Ovary (tissue), 9 donors: ENCODE measurements around the gene ITGA2. TPM values are rescaled to one million over a fixed set of nuclear protein-coding genes. Genes with fewer than 3 reads are reported as not detected.

ENCODE experiments used
- DNase-seq, 5 donors: peaks; one replicate each; pipeline ENCODE4 v3.0.0-alpha.2; 2019 to 2020
- H3K27ac ChIP-seq, 2 donors: fragments of 200-600 bp; one replicate each; pipeline versions ENCODE4 v1.5.1 to v1.8.0; 2019 to 2022
- H3K27me3 ChIP-seq: fragments of 200-600 bp; one replicate; pipeline ENCODE4 v1.8.0; 2022
- H3K36me3 ChIP-seq: fragments of 200-600 bp; sonication (generic); one replicate; pipeline ENCODE4 v1.5.1; 2019
- H3K4me1 ChIP-seq: one replicate; pipeline ENCODE4 v1.8.1; 2013; ENCODE audit warnings: mild to moderate bottlenecking, moderate library complexity; ENCODE audit not compliant: insufficient read depth
- H3K4me3 ChIP-seq: fragments of 200-600 bp; sonication (generic); one replicate; pipeline ENCODE4 v1.5.1; 2017
- H3K9me3 ChIP-seq, 2 donors: fragments of 200-600 bp in 1 of 2; sonication (generic) in 1 of 2; one replicate each; pipeline versions ENCODE4 v1.5.1 to v1.8.1; 2013 to 2019; ENCODE audit warnings: mild to moderate bottlenecking in 1 of 2, moderate library complexity in 1 of 2
- CTCF ChIP-seq, 3 donors: fragments of 450-650 bp in 2 of 3; fragments of 200-600 bp in 1 of 3; IDR thresholded peaks; one replicate each; pipeline versions ENCODE4 v1.5.1 to v1.8.0; 2016 to 2022; ENCODE audit warnings: antibody characterized with exemption in 3 of 3, mild to moderate bottlenecking in 1 of 3
- EP300 ChIP-seq: sonication (generic); formaldehyde crosslinking; IDR thresholded peaks from one replicate; pipeline ENCODE4 v1.6.1; 2017; ENCODE audit warnings: antibody characterized with exemption
- POLR2A ChIP-seq: fragments of 450-650 bp; IDR thresholded peaks from one replicate; pipeline ENCODE4 v1.6.1; 2017; ENCODE audit warnings: antibody characterized with exemption, mild to moderate bottlenecking, moderate library complexity
- WGBS, 3 donors: extraction: QIAGEN DNeasy Blood & Tissue Kit in 1 of 3; methylation state at CpG; one replicate each; pipeline versions ENCODE4 v1.1.5 to v1.1.7; 2013 to 2017; 5-methylcytosine and 5-hydroxymethylcytosine counted together
- intact Hi-C, 4 donors: fragments of 100-400 bp; cut with DNase I; formaldehyde crosslinking; loops; one replicate each; pipeline versions ENCODE4 v1.11.0 to v1.15.1; 2022 to 2023
- polyA plus RNA-seq, 2 donors: library from polyadenylated mRNA; stranded (reverse); fragments of 200-250 nt in 1 of 2; fragments of 350-450 nt in 1 of 2; fragmentation: Illumina TruSeq in 1 of 2; extraction: RNeasy Lipid Tissue Mini Kit (QIAGEN cat#74804) in 1 of 2; gene quantifications; one replicate each; pipeline ENCODE4 v1.2.3, GENCODE V29; 2013 to 2014
- total RNA-seq, 7 donors: library from RNA; depleted of rRNA in 2 of 7; stranded (reverse); fragments of >200 nt in 2 of 7; fragmentation: NEBNext Ultra II Directional in 3 of 7; extraction: Animal tissue kit (Norgen Biotek cat#: 25700) in 3 of 7; gene quantifications; one replicate each; pipeline versions ENCODE4 v1.1.0 to v1.2.4, GENCODE V29; 2016 to 2023
- donor health status: DM: no; HTN: no; CAD: no; lungs with moderate emphysema.
- donor health status: DM: no; HTN: no; CAD: no.
- donor health status: Bipolar disorder and iron deficiency.
- donor health status: DM: yes; HTN: yes; CAD: no.
- donor health status: DM: no; HTN: no; CAD: no.
- donor health status: DM: yes; HTN: yes; CAD: no.

Gene ITGA2
- total and polyA plus RNA-seq, 9 donors, result 0.36 to 8.4 (median 1.7) TPM

GRCh38 chr5:53090229-53090628, 101.1 kb downstream of the ITGA2 start:
- H3K27ac ChIP-seq, result no peak overlapping the region
- intact Hi-C loops, result loop anchor here in 3 of 4 donors (5.0 to 10.0 kb wide), 2 partner anchors 143 to 145 kb away; no protein-coding TSS in a partner anchor
- H3K4me1 ChIP-seq, result peaks cover 4% of the 10 kb centered on the region
- H3K4me3 ChIP-seq, result no peak overlapping the region
- no peaks in the 10 kb centered on the region for H3K27me3 ChIP-seq
- 32 to 45% (median 43%) methylated on average over 5 of the region's 5 CpGs for WGBS, 3 donors
- no peaks in the 10 kb centered on the region for H3K9me3 ChIP-seq
- DNase-seq, result no peak
- H3K36me3 ChIP-seq, result no peaks in the 10 kb centered on the region
- TF ChIP-seq EP300 (no peak), CTCF (IDR thresholded peaks at IDR 0.05) (no peak), POLR2A (no peak)

- Histone ChIP-seq H3K9me3 (no peaks in the 10 kb centered on the region), H3K27ac (no peak overlapping the region), H3K4me3 (no peak overlapping the region), H3K36me3 (no peaks in the 10 kb centered on the region), H3K27me3 (no peaks in the 10 kb centered on the region), H3K4me1 (peaks cover 4% of the 10 kb centered on the region)
- WGBS, 3 donors, result 32 to 44% (median 34%) methylated on average over 2 of the region's 2 CpGs
- TF ChIP-seq CTCF (IDR thresholded peaks at IDR 0.05), result no peak
- TF ChIP-seq POLR2A, result no peak
- TF ChIP-seq EP300, result no peak
- intact Hi-C loops, result loop anchor here in 3 of 4 donors (5.0 to 10.0 kb wide), 2 partner anchors 144 to 146 kb away; no protein-coding TSS in a partner anchor
- no peak for DNase-seq
These were observed 102.1 kb downstream of the ITGA2 start for GRCh38 chr5:53091289-53091688.

DNA sequence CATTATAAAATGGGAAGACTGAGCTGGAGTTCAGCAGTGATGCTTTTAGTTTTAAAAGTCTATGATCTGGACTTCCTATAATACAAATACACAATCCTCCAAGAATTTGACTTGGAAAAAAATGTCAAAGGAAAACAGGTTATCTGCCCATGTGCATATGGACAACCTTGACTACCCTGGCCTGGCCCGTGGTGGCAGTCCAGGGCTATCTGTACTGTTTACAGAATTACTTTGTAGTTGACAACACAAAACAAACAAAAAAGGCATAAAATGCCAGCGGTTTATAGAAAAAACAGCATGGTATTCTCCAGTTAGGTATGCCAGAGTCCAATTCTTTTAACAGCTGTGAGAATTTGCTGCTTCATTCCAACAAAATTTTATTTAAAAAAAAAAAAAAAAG, 103.1 kb downstream of the ITGA2 start:
- Histone ChIP-seq H3K4me3 (no peak overlapping the region), H3K27ac (no peak overlapping the region), H3K27me3 (no peaks in the 10 kb centered on the region), H3K9me3 (no peaks in the 10 kb centered on the region), H3K4me1 (peaks cover 4% of the 10 kb centered on the region), H3K36me3 (no peaks in the 10 kb centered on the region)
- intact Hi-C loops, result loop anchor here in 3 of 4 donors (5.0 to 10.0 kb wide), 2 partner anchors 145 to 147 kb away; no protein-coding TSS in a partner anchor
- 26 to 46% (median 35%) methylated on average over 2 of the region's 2 CpGs for WGBS, 3 donors
- TF ChIP-seq POLR2A (no peak), CTCF (IDR thresholded peaks at IDR 0.05) (no peak), EP300 (no peak)
- no peak for DNase-seq

DNA sequence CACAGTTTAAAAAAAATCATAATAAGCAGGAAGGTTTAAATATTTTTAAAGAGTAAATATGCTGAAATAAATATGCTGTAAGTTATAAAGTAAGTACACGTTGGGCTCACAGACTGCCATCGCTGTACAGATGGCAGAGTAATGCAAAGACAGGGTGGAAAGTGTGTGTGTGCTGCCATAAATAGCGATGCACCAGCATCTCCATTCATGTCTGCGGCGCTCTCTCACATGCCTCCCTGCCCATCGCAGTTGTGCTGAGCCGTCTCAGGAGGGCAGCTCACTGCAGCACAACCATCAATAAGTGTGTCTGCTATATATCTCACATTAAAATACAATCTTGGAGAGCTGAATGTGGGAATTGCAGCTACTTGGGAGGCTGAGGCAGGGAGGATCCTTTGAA, 106.1 kb downstream of the ITGA2 start:
- Histone ChIP-seq H3K27me3 (no peaks in the 10 kb centered on the region), H3K9me3 (no peaks in the 10 kb centered on the region), H3K4me3 (no peak overlapping the region), H3K4me1 (peaks cover under 1% of the 10 kb centered on the region), H3K36me3 (no peaks in the 10 kb centered on the region), H3K27ac (no peak overlapping the region)
- intact Hi-C loops, result loop anchor here in 3 of 4 donors (5.0 to 10.0 kb wide), 2 partner anchors 143 to 150 kb away; no protein-coding TSS in a partner anchor
- TF ChIP-seq POLR2A, result no peak
- TF ChIP-seq CTCF (IDR thresholded peaks at IDR 0.05), result no peak
- TF ChIP-seq EP300, result no peak
- DNase-seq, result no peak
- WGBS, 3 donors, result 70 to 81% (median 75%) methylated on average over 7 of the region's 7 CpGs
